Caco-2 (cell line): Measurements from ENCODE around the gene TRAF2. TPM values are rescaled to one million over a fixed set of nuclear protein-coding genes. Genes with fewer than 3 reads are reported as not detected.
A peak's percentile ranks its signal among the peaks of the same experiment; 100 is the strongest.

Experiments
- BruUV-seq: library from RNA; stranded (reverse); fragments of 400-500 nt; replicated peaks from 2 replicates; lab custom pipeline; 2021; lab: Mats Ljungman, UMichigan
- CTCF ChIA-PET: fragments of 300-600 bp; sonication (Branson Sonifier 250); formaldehyde crosslinking; loops from one replicate; lab custom pipeline; 2022; ENCODE audit warnings: antibody characterized with exemption; lab: Charles Lee
- POLR2A ChIA-PET: fragments of 300-600 bp; sonication (Branson Sonifier 250); formaldehyde crosslinking; loops from one replicate; lab custom pipeline; 2022; ENCODE audit warnings: antibody characterized with exemption; lab: Charles Lee
- DNase-seq, 2 experiments: peaks; one replicate each; pipeline versions ENCODE4 v3.0.0 to v3.0.0-alpha.2; 2020 to 2022
- H3K27me3 ChIP-seq: replicated peaks from 2 replicates; pipeline ENCODE4 v1.6.0; 2011; ENCODE audit warnings: low read length; ENCODE audit not compliant: control insufficient read depth, insufficient read depth
- H3K36me3 ChIP-seq: 2 replicates; pipeline ENCODE4 v1.5.1; 2011; ENCODE audit warnings: low read length; ENCODE audit not compliant: control insufficient read depth, insufficient read depth
- H3K4me1 ChIP-seq: fragments of 250-450 bp; sonication (Bioruptor Pico); 2 replicates; pipeline ENCODE4 v1.5.1; 2020; ENCODE audit warnings: mild to moderate bottlenecking
- H3K4me3 ChIP-seq: 2 replicates; pipeline ENCODE4 v1.5.1; 2011; ENCODE audit warnings: low read depth, mild to moderate bottlenecking, control low read depth, low read length
- H3K9me3 ChIP-seq: fragments of 250-450 bp; sonication (Bioruptor Pico); 2 replicates; pipeline ENCODE4 v1.5.1; 2020; ENCODE audit warnings: mild to moderate bottlenecking, moderate library complexity
- H3K27ac Mint-ChIP-seq: one replicate; pipeline ENCODE4 v1.8.0; 2022; ENCODE audit warnings: mixed read lengths; ENCODE audit not compliant: unreplicated experiment
- H3K27me3 Mint-ChIP-seq: one replicate; pipeline ENCODE4 v1.8.0; 2022; ENCODE audit warnings: mixed read lengths; ENCODE audit not compliant: insufficient read depth, unreplicated experiment
- H3K36me3 Mint-ChIP-seq: one replicate; pipeline ENCODE4 v1.8.0; 2022; ENCODE audit warnings: mild to moderate bottlenecking, mixed read lengths; ENCODE audit not compliant: insufficient read depth, unreplicated experiment
- H3K4me1 Mint-ChIP-seq: one replicate; pipeline ENCODE4 v1.8.0; 2022; ENCODE audit warnings: low read depth, mixed read lengths; ENCODE audit not compliant: unreplicated experiment
- H3K4me3 Mint-ChIP-seq: one replicate; pipeline ENCODE4 v1.8.0; 2022; ENCODE audit warnings: mild to moderate bottlenecking, moderate library complexity, mixed read lengths; ENCODE audit not compliant: unreplicated experiment
- H3K9me3 Mint-ChIP-seq: one replicate; pipeline ENCODE4 v1.8.0; 2022; ENCODE audit warnings: mixed read lengths; ENCODE audit not compliant: unreplicated experiment
- intact Hi-C: fragments of 100-400 bp; cut with micrococcal nuclease; formaldehyde crosslinking; loops from one replicate; pipeline ENCODE4 v1.10.0; 2022; ENCODE audit not compliant: unreplicated experiment
- total RNA-seq: library from RNA; stranded (reverse); gene quantifications from 2 replicates; pipeline ENCODE4 v1.2.3, GENCODE V29; 2022
- TF ChIP-seq, protein P1 (sequence below), 2 experiments: fragments of 200-600 bp in 1 of 2; IDR thresholded peaks; 1 replicate in 1 of 2; 2 replicates in 1 of 2; pipeline versions ENCODE4 v1.5.1 to v1.8.0; 2011 to 2022; ENCODE audit warnings: antibody characterized with exemption in 1 of 2, control low read depth in 1 of 2, inconsistent platforms in 1 of 2, low read depth in 1 of 2, low read length in 1 of 2, mild to moderate bottlenecking in 1 of 2, moderate library complexity in 1 of 2; ENCODE audit not compliant: insufficient read depth in 1 of 2, severe bottlenecking in 1 of 2, unreplicated experiment in 1 of 2

The TRAF2 gene
- total RNA-seq, 1 experiment from 2014 or later, result 41.7 TPM

DNA sequence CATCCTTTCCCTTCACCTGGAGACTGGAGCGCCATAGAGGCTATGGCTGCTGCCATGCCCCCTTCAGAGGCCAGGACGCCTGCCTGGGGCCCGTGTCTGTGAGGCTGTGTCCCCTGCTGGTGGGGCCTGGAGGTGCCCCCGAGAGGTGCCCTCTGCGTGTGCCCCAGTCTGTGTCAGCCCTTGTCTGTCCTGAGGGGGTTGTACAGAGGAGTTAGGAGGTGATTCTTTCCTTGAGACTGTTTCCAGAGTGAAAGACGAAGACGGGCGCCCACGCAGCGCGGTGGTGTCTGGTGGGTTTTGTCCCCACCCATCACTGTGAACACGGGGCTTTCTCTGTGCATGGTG, 24.6 kb downstream of the TRAF2 start:
- BruUV-seq, result no TSS peak
- ChIA-PET CTCF (no interaction called here), POLR2A (no interaction called here)
- DNase-seq, result no peak
- Mint-ChIP-seq H3K9me3 (no peaks in the 10 kb centered on the region), H3K36me3 (peaks cover 86% of the 10 kb centered on the region), H3K4me1 (no peaks in the 10 kb centered on the region), H3K27me3 (no peaks in the 10 kb centered on the region), H3K27ac (no peak overlapping the region), H3K4me3 (no peak overlapping the region)
- Histone ChIP-seq H3K4me3 (no peak overlapping the region), H3K4me1 (no peaks in the 10 kb centered on the region), H3K9me3 (no peaks in the 10 kb centered on the region), H3K36me3 (peaks cover 1% of the 10 kb centered on the region), H3K27me3 (no peaks in the 10 kb centered on the region)
- intact Hi-C loops, result no loop called here
- TF ChIP-seq, protein P1, sequence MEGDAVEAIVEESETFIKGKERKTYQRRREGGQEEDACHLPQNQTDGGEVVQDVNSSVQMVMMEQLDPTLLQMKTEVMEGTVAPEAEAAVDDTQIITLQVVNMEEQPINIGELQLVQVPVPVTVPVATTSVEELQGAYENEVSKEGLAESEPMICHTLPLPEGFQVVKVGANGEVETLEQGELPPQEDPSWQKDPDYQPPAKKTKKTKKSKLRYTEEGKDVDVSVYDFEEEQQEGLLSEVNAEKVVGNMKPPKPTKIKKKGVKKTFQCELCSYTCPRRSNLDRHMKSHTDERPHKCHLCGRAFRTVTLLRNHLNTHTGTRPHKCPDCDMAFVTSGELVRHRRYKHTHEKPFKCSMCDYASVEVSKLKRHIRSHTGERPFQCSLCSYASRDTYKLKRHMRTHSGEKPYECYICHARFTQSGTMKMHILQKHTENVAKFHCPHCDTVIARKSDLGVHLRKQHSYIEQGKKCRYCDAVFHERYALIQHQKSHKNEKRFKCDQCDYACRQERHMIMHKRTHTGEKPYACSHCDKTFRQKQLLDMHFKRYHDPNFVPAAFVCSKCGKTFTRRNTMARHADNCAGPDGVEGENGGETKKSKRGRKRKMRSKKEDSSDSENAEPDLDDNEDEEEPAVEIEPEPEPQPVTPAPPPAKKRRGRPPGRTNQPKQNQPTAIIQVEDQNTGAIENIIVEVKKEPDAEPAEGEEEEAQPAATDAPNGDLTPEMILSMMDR (IDR thresholded peaks at IDR 0.05; ENCODE audit: insufficient read depth in 1 of 2, low read depth in 1 of 2, low read length in 1 of 2, severe bottlenecking in 1 of 2, unreplicated experiment in 1 of 2), result peak in 1 of 2 experiments; percentile 12

DNA sequence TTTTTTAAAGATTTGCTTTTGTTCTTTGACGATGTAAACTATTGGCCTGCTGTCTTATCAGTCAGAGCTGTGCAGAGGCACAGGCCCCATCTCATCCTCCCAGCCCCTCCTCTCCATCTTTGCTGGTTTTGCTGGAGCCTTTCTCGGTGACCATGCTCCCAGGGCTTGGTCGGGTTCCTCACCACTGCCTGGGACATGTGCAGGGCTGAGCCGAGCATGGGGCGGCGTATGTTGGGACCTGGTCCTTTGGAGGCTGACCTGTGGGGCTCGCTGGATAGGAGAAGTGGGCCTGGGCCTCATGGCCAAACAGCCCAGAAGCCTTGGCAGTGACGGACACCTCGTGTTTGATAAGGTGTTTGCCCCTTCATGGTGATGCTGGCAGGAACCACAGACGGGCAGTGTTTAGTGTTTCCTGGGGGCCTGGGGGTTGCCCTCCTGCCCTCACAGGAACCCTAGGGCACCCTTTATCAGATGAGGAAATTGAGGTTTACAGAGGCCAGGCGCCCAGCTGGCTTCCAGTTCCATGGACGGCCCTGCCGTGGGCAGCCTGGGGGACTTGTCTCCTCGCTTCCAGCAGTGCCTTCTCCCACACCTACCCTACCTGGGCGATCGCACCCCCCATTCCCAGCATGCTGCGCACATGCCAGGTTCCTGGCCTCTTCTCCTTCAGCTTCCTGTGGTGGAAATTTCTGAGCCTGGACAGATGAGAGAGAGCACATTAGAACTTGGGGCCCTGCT, 27.6 kb downstream of the TRAF2 start:
- no TSS peak for BruUV-seq
- no peaks in the 10 kb centered on the region for H3K4me1 Mint-ChIP-seq
- H3K27me3 Mint-ChIP-seq, result no peaks in the 10 kb centered on the region
- ChIA-PET CTCF (no interaction called here), POLR2A (interaction anchor here (0.6 kb wide), 1 partner anchor 66 kb away, joined by 4 read pairs; no protein-coding TSS in a partner anchor)
- peaks cover 76% of the 10 kb centered on the region for H3K36me3 Mint-ChIP-seq
- no peak for DNase-seq
- no peaks in the 10 kb centered on the region for H3K4me1 ChIP-seq
- no peaks in the 10 kb centered on the region; the same call in none of the 2 replicates for H3K36me3 ChIP-seq
- no peak overlapping the region for H3K27ac Mint-ChIP-seq
- H3K27me3 ChIP-seq, result no peaks in the 10 kb centered on the region
- no peak overlapping the region for H3K4me3 Mint-ChIP-seq
- intact Hi-C loops, result no loop called here
- TF ChIP-seq, protein P1 (IDR thresholded peaks at IDR 0.05; ENCODE audit: insufficient read depth in 1 of 2, low read depth in 1 of 2, low read length in 1 of 2, severe bottlenecking in 1 of 2, unreplicated experiment in 1 of 2), result no peak
- H3K9me3 Mint-ChIP-seq, result no peaks in the 10 kb centered on the region
- H3K9me3 ChIP-seq, result no peaks in the 10 kb centered on the region
- H3K4me3 ChIP-seq, result no peak overlapping the region

DNA sequence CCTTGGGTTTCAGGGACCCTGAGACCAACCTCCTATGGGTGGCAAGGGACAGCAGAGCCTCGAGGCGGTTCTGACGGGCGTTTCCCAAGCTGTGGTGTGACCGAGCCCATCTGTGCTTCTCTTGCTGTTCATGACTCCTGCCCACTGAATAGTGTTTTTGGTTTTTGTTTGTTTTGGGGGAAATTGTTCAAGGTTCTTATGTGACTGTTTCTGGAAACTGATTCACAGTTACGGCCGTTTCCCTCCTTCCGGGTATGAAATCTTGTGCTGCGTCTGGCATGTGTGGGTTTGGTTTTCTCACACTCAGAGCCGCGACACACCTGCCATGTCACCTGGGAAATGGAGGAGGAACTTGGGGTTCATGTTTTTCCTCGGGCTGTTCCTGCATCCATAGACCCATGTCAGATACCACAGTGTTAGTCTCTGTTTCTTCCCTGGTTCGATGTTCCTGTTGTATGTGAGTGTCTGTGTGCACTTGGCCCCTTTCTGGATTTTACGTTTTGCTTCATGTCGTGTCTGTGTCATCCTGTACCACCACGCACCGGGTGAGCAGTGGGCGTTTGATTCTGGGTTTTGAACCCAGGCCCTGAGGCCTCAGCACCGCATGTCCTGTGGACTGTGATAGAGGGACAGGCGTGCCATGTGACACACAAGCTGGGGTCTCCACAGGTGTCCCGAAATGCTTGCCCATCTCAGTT, 29.5 kb downstream of the TRAF2 start:
- Mint-ChIP-seq H3K4me1 (no peaks in the 10 kb centered on the region), H3K27me3 (no peaks in the 10 kb centered on the region), H3K9me3 (no peaks in the 10 kb centered on the region), H3K27ac (no peak overlapping the region), H3K36me3 (peaks cover 74% of the 10 kb centered on the region), H3K4me3 (no peak overlapping the region)
- peaks cover 1% of the 10 kb centered on the region for H3K36me3 ChIP-seq
- BruUV-seq, result no TSS peak
- no peak overlapping the region for H3K4me3 ChIP-seq
- ChIA-PET POLR2A (no interaction called here), CTCF (no interaction called here)
- no peaks in the 10 kb centered on the region for H3K27me3 ChIP-seq
- intact Hi-C loops, result no loop called here
- no peak for DNase-seq
- no peaks in the 10 kb centered on the region for H3K9me3 ChIP-seq
- H3K4me1 ChIP-seq, result no peaks in the 10 kb centered on the region
- TF ChIP-seq, protein P1 (IDR thresholded peaks at IDR 0.05; ENCODE audit: insufficient read depth in 1 of 2, low read depth in 1 of 2, low read length in 1 of 2, severe bottlenecking in 1 of 2, unreplicated experiment in 1 of 2), result no peak
